Peyer's patch (tissue), 4 donors: ENCODE measurements around the gene TAF3. TPM values are rescaled to one million over a fixed set of nuclear protein-coding genes. Genes with fewer than 3 reads are reported as not detected.

Source experiments
- DNase-seq, 3 donors: peaks; one replicate each; pipeline ENCODE4 v3.0.0-alpha.2; 2017 to 2019
- H3K27ac ChIP-seq, 4 donors: fragments of 200-600 bp; sonication (generic); one replicate each; pipeline ENCODE4 v1.5.1; 2016 to 2019
- H3K27me3 ChIP-seq, 2 donors: fragments of 200-600 bp; sonication (generic); one replicate each; pipeline ENCODE4 v1.5.1; 2019
- H3K36me3 ChIP-seq, 3 donors: fragments of 200-600 bp; sonication (generic); one replicate each; pipeline ENCODE4 v1.5.1; 2016 to 2019
- H3K4me1 ChIP-seq, 4 donors: fragments of 200-600 bp; sonication (generic); one replicate each; pipeline ENCODE4 v1.5.1; 2016 to 2019
- H3K4me3 ChIP-seq, 4 donors: fragments of 200-600 bp; sonication (generic); 1 replicate in 3 of 4; 2 replicates in 1 of 4; pipeline ENCODE4 v1.5.1; 2016 to 2019; ENCODE audit warnings: mild to moderate bottlenecking in 1 of 4
- H3K9me3 ChIP-seq, 4 donors: fragments of 200-600 bp; sonication (generic); one replicate each; pipeline ENCODE4 v1.5.1; 2016 to 2019; ENCODE audit warnings: mild to moderate bottlenecking in 1 of 4
- POLR2A ChIP-seq, 2 donors: fragments of 450-650 bp; IDR thresholded peaks; one replicate each; pipeline ENCODE4 v1.5.1; 2017; ENCODE audit warnings: antibody characterized with exemption in 2 of 2, mild to moderate bottlenecking in 2 of 2, moderate library complexity in 2 of 2
- total RNA-seq, 4 donors: library from RNA; depleted of rRNA; stranded (reverse); fragments of >200 nt; gene quantifications; one replicate each; pipeline ENCODE4 v1.1.0, GENCODE V29; 2016
- TF ChIP-seq, protein P1 (sequence below), 6 experiments: fragments of 450-650 bp in 4 of 6; fragments of 200-600 bp in 2 of 6; sonication (generic) in 1 of 6; IDR thresholded peaks; one replicate each; pipeline ENCODE4 v1.5.1; 2017 to 2019; ENCODE audit warnings: antibody characterized with exemption in 6 of 6, mild to moderate bottlenecking in 3 of 6, moderate library complexity in 1 of 6

The TAF3 gene
- total RNA-seq, 4 donors from 2014 or later = 5.1 to 22.3 (median 7.1) TPM

DNA sequence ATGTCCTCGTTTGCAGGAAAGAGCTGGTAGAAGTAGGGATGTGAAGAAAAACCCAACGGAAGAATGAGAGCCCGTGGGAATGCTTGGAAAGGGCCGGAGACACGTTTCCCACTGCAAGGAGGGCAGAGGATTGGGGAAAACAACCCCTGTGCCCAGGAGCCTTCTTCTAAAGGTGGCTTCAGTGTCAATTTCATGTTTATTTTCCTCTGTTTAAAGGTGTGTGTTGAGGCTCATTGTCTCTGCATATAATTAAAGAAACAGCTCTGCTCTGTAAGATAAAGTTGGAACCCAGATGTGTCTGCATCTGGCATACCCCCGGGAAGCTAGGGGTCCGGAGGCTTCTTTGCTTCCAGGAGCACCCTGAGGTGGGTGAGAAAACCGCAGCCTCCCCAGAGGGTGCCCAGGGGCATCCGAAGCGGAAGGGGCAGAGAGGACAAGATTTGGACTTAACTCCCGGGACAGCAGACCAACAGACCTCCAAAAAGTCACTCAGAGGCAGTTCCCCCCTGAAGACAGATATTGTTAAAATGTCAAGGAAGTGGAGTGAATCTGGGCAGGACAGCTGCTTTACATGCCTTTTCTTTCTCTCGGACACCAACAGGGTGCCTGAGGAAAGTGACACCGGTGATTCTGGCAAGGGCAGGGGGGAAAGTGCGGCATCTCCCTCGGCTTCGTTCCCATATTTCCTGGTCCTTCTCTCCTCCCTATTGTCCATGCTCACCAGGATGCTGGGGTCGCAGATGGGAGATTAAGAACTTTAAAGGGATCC lies 227.6 kb downstream of the TAF3 start:
- Histone ChIP-seq H3K27ac (no peak overlapping the region), H3K9me3 (no peaks in the 10 kb centered on the region), H3K27me3 (peaks cover 3 to 95% of the 10 kb centered on the region in 2 donors), H3K4me3 (no peak overlapping the region), H3K4me1 (peaks cover 6 to 46% (median 19%) of the 10 kb centered on the region in 4 donors), H3K36me3 (no peaks in the 10 kb centered on the region)
- no peak for DNase-seq
- TF ChIP-seq POLR2A (IDR thresholded peaks at IDR 0.05) = no peak
- TF ChIP-seq, protein P1, sequence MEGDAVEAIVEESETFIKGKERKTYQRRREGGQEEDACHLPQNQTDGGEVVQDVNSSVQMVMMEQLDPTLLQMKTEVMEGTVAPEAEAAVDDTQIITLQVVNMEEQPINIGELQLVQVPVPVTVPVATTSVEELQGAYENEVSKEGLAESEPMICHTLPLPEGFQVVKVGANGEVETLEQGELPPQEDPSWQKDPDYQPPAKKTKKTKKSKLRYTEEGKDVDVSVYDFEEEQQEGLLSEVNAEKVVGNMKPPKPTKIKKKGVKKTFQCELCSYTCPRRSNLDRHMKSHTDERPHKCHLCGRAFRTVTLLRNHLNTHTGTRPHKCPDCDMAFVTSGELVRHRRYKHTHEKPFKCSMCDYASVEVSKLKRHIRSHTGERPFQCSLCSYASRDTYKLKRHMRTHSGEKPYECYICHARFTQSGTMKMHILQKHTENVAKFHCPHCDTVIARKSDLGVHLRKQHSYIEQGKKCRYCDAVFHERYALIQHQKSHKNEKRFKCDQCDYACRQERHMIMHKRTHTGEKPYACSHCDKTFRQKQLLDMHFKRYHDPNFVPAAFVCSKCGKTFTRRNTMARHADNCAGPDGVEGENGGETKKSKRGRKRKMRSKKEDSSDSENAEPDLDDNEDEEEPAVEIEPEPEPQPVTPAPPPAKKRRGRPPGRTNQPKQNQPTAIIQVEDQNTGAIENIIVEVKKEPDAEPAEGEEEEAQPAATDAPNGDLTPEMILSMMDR (IDR thresholded peaks at IDR 0.05) = no peak

DNA sequence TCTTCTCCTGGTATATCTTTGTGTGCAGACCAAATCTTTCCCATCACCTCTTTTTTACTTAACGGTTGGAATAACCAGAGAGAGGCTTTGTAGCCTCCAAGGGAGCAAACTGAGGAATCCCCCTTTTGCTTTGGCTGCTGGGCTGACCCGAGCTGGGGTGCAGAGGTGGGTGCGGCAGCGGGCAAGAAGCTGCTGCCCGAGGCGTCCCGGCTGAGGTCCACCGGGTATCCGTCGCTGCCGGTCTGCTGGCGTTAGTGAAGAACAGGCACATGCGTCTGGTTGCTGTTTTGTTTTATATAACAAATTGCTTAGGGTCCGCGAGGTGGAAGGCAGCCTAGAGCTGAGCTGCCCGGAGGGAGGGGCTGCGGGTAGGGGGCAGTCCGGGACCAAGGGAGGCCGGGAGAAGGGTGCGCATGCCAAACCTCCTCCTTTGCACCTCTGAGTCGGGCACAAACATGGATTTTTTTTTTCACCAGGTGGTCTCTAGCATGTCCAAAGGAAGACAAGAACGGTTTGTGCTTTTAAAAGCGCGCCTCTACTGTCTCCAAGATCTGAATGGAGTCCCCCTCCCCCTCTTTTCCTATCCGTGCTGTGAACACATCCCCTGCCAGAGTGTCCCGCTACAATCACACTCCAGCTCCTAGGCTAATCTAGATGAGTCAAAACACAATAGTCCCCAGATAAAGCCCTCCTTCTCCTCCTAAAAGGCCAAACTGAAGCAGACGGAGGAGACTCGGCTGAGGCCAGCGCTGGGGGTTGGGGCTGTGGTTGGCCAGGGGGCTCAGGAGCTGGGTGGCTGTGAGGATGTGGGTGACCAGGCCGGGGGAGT lies 229.4 kb downstream of the TAF3 start:
- H3K27ac ChIP-seq = no peak overlapping the region
- TF ChIP-seq, protein P1 (IDR thresholded peaks at IDR 0.05) = no peak
- TF ChIP-seq POLR2A (IDR thresholded peaks at IDR 0.05) = no peak
- peaks cover 6 to 62% (median 28%) of the 10 kb centered on the region in 4 donors for H3K4me1 ChIP-seq
- peaks cover 3 to 98% of the 10 kb centered on the region in 2 donors for H3K27me3 ChIP-seq
- H3K4me3 ChIP-seq = no peak overlapping the region
- DNase-seq = no peak
- H3K9me3 ChIP-seq = no peaks in the 10 kb centered on the region
- H3K36me3 ChIP-seq = no peaks in the 10 kb centered on the region

DNA sequence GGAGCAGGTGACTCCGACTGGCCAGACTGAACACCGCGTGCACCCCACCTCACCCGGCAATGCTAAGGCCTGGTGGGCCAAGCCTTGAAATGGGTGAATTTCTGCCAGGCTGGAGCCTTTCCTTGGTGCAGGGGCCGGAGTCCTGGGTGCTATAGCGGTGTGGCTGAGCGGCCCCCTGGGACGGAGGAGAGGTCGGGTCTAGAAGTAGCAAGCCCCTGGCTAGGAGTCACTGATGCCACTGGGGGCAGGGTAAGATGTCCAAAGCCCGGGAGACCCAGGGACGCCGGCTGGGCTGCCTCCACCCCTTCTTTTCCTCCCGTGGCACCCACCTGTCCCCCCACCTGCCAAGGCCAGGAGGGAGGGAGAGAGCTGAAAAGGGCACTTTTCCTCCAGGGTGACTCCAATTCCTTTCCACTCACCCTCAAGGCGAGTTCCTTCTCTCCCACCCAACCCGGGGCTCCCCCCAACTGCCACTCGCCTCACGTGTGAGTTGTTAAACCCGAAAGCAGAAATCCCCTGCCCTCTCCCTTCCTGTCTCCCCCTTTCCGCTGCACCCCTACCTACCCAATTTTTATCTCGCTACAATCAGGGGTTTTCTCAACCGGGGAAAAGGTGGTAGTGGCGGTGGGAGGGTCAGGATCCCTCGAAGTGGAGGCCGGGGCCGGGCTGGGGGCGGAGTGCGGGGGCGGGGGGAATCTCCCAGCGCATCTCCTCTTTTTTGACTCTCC lies 230.1 kb downstream of the TAF3 start:
- no peaks in the 10 kb centered on the region for H3K36me3 ChIP-seq
- no peak for TF ChIP-seq POLR2A (IDR thresholded peaks at IDR 0.05)
- TF ChIP-seq, protein P1 (IDR thresholded peaks at IDR 0.05) = no peak
- no peak overlapping the region for H3K27ac ChIP-seq
- no peak overlapping the region for H3K4me3 ChIP-seq
- peaks cover 3 to 99% of the 10 kb centered on the region in 2 donors for H3K27me3 ChIP-seq
- no peak for DNase-seq
- H3K9me3 ChIP-seq = peaks cover 0 to 2% (median 0%) of the 10 kb centered on the region in 4 donors
- H3K4me1 ChIP-seq = peaks cover 6 to 62% (median 33%) of the 10 kb centered on the region in 4 donors

DNA sequence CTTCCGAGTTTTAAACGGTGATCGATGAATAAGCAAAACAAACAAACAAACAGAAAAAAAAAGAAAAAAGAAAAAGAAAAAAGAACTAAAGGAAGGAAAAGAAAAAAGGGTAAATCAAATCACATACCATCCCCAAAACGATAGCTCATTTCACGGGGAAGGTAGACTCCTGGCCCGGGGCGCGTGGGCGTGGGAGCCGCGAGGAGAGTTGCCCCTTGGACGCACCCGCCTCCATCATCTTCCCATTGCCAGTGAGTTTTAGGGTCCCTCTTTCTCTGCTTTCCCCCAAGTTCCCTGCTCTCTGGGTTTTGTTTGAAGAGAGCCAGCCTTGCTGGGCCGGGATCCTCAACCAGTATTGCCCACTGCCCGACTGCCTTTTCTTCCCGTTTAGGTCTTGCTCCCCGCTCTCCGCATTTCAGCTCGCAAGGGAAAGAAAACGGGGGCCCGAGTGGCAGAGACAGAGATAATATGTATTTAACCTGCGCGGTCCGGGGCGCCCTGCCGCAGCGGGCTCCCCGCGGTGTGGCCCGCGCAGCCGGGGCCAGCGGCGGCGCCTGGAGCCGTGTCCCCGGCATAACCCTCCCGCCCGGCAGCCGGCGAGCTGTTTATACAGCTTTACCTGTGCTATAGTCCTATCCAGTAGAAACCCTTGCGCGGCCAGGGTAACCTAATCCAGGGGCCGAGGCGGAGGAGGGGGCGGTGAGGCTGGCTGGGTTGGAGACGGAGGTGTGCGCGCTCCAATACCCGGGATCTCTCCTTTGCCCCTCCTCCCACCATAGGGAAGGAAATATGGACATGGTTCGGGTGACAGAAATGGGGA lies 230.9 kb downstream of the TAF3 start:
- Histone ChIP-seq H3K36me3 (no peaks in the 10 kb centered on the region), H3K9me3 (peaks cover 0 to 4% (median 0%) of the 10 kb centered on the region in 4 donors), H3K4me3 (peak overlapping the region in 3 of 4 donors; percentile 38 to 52 (median 45)), H3K27me3 (peaks cover 3 to 97% of the 10 kb centered on the region in 2 donors), H3K27ac (no peak overlapping the region), H3K4me1 (peaks cover 6 to 70% (median 36%) of the 10 kb centered on the region in 4 donors)
- no peak for DNase-seq
- TF ChIP-seq POLR2A (IDR thresholded peaks at IDR 0.05) = no peak
- TF ChIP-seq, protein P1 (IDR thresholded peaks at IDR 0.05) = no peak
